T1000 (cell line): ENCODE data around the gene RING1.

ENCODE experiments used
- DNase-seq: peaks from one replicate; lab custom pipeline; 2025; ENCODE audit warnings: mixed read lengths; lab: John Stamatoyannopoulos, UW

RING1 gene

GRCh38 chr6:33171880-33172687, 36.2 kb upstream of the RING1 start:
- DNase-seq: no peak

DNA sequence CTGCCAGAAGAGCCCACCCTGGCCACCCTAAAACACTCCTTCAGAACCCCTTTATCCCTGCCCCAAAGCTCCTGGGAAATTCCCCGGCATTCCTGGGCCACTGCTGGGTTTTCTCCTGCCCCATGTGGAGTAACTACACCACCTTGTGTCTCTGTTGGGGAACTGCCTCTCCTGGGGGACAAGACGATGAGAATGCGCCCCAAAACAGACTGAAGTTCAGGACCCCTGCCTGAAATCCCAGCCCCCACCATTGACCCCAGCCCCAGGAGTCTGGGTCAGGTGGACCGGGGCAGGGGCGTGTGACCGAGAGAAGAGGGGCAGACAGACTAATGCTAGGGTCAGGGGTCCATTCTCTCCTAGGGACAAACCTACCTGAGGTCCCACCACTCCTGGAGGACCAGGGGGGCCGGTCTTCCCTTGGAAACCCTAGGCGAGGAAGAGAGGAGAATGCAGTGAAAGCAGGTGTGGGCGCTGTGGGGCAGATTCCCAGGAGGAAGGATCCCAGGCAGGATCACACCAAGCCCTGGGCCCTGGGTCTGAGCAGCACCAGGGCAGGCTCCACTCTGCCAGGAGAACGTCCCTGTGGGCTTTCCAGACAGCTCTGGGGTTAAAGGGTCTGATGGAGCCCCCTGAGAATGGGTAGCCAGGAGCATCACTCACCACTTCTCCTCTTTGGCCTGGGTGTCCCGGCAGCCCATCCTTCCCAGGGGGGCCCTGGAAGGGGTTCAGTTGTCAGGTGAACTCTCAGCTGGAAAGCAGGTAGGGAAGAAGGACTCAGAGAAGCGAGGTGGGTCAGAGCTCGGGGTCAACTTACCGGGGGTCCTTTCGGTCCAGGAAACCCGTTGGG, 35.4 kb upstream of the RING1 start:
- DNase-seq: no peak

- no peak for DNase-seq
These were observed 34.6 kb upstream of the RING1 start for GRCh38 chr6:33173535-33174180.

DNA sequence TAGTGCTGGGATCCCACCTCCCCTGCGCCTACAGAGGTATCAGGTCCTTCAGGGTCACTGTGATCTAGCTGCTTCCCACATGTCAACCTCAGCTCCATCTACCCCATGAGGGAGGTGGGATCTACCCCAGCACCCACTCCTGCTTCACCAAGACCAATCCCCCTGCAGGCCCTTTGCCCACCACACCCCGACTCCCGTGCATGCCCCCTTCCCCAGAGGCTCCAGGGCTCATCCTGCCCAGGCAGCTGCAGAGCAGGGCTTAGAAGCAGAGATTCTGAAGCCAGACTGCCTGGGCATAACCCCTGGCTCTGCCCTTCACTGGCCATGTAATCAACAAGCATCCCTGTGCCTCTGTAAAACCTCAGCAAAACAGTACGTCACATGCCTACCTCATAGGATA, 33.5 kb upstream of the RING1 start:
- DNase-seq: no peak

GRCh38 chr6:33175436-33176069, 32.7 kb upstream of the RING1 start:
- DNase-seq: no peak

DNA sequence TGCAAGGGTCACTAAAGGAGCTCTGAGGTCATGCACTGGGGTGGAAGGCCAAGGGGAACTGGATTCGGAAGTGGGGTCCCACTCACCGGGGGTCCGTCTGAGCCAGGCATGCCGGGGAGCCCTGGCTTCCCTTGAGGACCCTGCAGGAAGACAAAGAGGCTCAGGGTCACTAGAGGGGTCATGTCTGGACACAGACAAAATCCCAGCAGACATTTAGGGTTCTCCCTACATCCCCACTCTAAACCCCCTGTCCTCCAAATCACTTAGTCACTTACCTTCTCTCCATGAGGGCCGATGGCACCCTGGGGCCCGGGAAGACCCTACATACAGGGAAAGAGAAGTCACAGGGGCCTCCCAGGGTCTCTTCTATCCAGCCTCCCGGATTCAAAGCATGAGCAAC, 31.4 kb upstream of the RING1 start:
- DNase-seq: no peak

DNA sequence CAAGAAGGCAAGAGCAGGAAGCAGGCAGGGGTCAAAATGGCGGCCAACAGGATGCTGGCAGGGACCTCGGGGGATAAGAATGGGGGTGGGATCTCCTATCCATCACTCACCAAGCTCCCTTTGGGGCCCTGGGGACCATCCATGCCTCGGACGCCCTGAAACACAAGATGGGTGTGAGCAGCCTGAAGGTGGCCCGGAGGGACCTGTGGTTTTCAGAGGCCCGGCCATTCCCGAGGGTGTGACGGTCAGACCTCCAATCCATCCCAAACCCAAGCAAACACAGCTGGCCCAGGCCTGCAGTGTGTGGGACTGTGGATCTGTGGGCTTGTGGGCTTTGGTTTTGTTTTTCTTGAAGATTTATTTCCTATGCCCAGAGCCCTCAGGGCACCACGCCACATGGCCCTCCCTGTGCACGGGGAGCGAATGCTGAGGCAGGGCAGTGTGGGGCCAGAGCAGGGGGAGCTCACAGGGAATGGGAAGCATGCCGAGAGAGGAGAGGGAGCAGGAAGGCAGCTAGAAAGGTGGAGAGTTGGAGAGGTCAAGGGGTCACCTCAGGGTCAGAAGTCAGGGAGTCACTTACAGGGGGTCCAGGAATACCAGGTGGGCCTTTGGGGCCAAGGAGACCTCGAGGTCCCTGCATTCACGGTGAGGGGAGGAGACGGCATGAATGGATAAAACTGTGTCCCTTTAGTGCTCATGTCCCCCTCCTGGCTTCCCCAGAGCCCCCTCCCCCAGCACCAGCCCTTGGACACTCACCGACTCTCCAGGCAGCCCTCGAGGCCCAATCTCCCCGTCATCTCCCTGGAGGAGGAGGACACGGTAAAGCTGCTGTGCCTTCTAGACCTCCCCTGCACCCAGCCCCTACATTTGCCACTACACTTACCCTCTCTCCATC, 30.5 kb upstream of the RING1 start:
- no peak for DNase-seq

- DNase-seq: no peak
These were observed 29.4 kb upstream of the RING1 start for GRCh38 chr6:33178755-33179475.

DNA sequence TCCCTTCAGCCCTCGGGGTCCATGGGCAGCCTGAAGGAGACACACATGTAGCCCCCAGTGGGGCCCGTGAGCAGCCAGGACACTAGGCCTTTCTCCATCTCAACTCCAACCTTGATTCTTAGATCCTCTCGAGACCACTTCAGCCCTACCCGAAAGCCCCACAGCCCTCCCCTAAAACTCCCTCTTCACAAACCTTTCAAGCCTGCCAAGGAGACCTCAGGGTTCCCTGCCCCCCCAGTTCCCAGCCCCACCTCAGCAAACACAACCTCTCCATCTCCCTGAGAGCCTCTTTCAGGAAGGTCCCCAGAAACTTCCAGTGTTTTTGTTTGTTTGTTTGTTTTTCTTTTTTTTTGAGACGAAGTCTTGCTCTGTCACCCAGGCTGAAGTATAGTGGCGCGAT, 27.2 kb upstream of the RING1 start:
- no peak for DNase-seq

DNA sequence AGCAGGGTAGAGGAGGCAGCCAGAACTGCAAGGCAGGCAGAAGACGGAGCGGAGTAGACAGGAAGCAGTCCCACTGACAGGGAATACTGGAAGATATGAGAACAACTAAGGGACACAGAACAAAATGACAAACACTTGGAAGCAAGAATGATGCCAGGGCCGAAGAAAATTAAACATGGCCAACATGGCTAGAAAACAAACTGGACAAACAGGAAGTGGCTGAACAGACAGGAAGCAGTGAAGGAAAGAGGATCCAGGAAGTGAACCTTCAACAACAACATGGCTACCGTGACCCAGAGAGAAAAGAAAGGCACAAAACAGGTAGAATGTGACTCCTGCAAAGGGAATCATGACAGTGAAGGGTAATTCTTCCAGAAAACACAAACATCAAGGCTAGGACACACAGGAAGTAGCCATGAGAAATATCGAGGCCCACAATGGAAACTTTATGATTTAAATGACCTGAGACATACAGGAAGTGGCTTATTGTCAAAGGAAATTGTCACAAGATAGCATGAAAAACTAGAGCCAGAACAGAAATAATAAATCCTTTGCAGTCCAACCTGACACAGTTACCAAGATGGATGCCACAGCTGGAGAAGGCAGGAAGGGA, 25.1 kb upstream of the RING1 start:
- no peak for DNase-seq

GRCh38 chr6:33185190-33185589, 23.1 kb upstream of the RING1 start:
- no peak for DNase-seq

DNA sequence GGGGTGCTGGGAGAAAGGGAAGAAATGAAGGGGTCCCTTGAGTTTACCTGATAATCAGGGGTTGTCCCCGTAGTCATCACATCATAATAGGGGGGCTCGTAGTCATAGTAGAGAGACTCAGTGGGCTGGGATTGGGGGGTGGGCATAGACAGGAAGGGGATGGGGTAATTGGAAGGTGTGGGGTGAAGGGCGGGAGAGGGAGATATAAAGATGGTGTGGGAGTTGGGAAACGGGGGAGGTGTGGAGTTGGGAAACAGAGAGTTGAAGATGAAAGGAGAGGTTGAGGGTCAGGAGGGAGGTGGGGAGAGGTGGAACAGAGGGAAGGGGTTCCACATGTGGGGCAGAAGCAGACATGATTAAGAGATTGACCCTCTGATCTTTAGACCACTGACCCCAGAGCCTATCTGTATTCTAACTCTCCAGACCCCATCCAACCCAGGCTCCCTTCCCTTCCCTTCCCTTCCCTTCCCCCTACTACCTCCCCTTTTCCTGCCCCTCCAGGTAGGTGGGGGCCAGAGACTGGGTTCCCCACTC, 22.6 kb upstream of the RING1 start:
- no peak for DNase-seq

DNA sequence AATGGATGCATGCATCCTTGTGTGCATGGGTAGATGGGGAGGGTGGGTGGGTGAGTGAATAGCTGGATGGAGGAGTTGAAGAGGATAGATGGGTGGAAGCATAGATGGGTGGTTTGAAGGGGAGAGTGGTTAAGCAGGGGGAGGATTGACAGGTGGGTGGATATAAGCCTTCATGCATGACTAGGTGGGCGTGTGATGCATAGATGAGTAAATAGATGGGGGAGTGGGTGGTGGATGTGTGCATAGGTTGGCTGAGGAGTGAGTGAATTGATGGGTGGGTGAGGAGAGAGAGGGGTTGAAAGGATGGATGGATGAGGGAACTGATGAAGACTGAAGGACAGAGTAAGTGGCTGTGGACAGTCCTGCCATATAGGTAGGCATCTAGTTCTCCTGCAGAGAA, 20.5 kb upstream of the RING1 start:
- DNase-seq: no peak

- no peak for DNase-seq
These were observed 19.1 kb upstream of the RING1 start for GRCh38 chr6:33189164-33189563.

GRCh38 chr6:33189625-33190448, 18.5 kb upstream of the RING1 start:
- no peak for DNase-seq

DNA sequence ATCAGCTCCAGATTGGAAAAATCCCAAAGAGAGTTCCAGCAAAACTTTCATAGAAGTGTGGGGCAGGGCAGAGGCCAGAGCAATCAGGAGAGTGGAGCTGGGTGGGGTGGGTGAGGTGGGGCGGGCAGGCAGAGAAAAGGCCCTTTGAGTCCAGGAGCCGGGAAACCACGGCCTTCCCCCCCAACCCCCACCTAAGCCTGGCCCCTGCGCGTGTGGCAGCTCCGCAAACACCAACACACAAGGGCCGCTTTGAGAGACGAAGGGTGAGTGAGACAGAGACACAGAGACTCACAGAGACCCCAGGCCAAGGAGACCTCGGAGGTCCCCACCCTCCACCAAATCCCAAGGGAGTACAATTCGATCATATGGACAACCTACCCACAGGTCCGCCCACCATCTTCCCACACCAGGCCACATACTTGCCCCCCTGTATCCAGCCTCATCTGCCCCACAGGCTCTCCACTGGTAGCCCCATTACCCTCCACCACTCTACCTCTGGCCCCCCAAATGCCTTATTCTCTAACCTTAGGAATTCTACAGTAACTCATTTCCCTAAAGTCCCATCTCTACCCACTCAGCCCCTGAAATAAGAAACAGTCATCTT, 17.7 kb upstream of the RING1 start:
- DNase-seq: no peak

GRCh38 chr6:33191383-33192104, 16.8 kb upstream of the RING1 start:
- no peak for DNase-seq

DNA sequence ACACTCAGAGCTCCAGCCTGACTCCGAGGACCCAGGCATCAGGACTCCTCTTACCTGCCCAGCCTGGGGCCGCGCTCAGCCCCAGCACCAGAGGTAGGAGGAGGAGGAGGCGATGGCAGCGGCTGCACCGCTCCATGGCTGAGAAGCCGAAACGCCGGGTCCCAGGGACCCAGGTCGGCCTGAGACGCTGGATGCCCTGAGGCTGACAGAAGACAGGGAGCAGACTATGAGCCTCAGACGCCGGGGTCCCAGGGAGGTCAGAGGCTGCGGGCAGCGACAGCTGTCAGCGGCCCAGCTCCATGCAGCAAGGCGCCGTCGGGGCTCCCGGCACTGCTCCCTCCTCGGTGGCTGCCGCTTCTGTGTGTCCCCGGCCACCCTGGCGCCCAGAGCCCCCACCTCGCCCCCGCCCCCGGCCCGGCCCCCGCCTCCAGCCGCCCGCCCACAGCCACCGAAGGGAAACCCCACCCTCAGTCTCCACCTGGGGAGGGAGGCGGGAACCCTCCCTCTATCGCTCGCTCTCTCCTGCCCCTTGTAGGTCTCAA, 16.1 kb upstream of the RING1 start, which contains the start of gene COL11A2:
Gene COL11A2 (minus strand): TSS at position 363 of the 542 bp plus-strand sequence. CDS start 227 bp downstream, at position 136.
- no peak for DNase-seq
